ENCODE measurements around the gene DDX56. TPM values are rescaled to one million over a fixed set of nuclear protein-coding genes. Genes with fewer than 3 reads are reported as not detected.
A peak's percentile ranks its signal among the peaks of the same experiment; 100 is the strongest.

The DDX56 gene
- total and polyA plus RNA-seq, 9 of the 15 experiments (the other 6 are each of a cell fraction or from before 2014, with no cell fraction given), result 33.0 to 145 (median 102) TPM

DNA sequence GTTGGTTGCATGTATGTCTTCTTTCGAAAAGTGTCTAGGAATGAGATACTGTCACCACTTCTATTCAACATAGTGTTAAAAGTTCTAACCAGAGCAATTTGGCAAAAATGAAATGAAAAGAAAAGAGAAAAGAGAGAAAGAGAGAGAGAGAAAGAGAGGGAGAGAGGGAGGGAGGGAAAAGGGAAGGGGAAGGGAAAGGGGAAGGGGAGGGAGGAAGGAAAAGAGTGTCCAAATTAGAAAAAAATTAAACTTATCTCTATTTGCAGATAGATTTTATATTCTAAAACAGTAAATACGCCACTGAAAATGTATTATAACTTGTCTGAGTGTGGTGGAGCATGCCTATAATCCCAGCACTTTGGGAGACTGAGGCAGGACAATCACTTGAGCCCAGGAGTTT is 16.2 kb downstream of the DDX56 start (continued):
- no peak for TF ChIP-seq NONO (IDR thresholded peaks at IDR 0.05; ENCODE audit: low read depth in 2 of 2, low read length in 1 of 2)
- TF ChIP-seq PURB (CRISPR knock-in tag; IDR thresholded peaks at IDR 0.05; ENCODE audit: low read depth), result no peak
- no peak for TF ChIP-seq SLC30A9 (CRISPR knock-in tag; IDR thresholded peaks at IDR 0.05)
- TF ChIP-seq TCF7L2 (IDR thresholded peaks at IDR 0.05; ENCODE audit: low read depth, low read length), result no peak
- no peak for TF ChIP-seq POLR2A (conservative IDR thresholded peaks at IDR 0.05)
- no peak for TF ChIP-seq ZNF282 (CRISPR knock-in tag; IDR thresholded peaks at IDR 0.05)
- no peak for TF ChIP-seq SRSF3 (IDR thresholded peaks at IDR 0.05; ENCODE audit: insufficient read depth, low read length)
- no peak for TF ChIP-seq DNMT1 (IDR thresholded peaks at IDR 0.05)
- TF ChIP-seq RFX1 (IDR thresholded peaks at IDR 0.05), result no peak
- TF ChIP-seq, protein P1, sequence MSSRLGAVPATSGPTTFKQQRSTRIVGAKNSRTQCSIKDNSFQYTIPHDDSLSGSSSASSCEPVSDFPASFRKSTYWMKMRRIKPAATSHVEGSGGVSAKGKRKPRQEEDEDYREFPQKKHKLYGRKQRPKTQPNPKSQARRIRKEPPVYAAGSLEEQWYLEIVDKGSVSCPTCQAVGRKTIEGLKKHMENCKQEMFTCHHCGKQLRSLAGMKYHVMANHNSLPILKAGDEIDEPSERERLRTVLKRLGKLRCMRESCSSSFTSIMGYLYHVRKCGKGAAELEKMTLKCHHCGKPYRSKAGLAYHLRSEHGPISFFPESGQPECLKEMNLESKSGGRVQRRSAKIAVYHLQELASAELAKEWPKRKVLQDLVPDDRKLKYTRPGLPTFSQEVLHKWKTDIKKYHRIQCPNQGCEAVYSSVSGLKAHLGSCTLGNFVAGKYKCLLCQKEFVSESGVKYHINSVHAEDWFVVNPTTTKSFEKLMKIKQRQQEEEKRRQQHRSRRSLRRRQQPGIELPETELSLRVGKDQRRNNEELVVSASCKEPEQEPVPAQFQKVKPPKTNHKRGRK (tag; IDR thresholded peaks at IDR 0.05), result peak; percentile 85
- TF ChIP-seq GTF2F1 (IDR thresholded peaks at IDR 0.05; ENCODE audit: low read depth, low read length), result no peak
- no peak for TF ChIP-seq GATA2 (CRISPR knock-in tag; IDR thresholded peaks at IDR 0.05)
- TF ChIP-seq, protein P2, sequence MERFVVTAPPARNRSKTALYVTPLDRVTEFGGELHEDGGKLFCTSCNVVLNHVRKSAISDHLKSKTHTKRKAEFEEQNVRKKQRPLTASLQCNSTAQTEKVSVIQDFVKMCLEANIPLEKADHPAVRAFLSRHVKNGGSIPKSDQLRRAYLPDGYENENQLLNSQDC (CRISPR knock-in tag; IDR thresholded peaks at IDR 0.05), result no peak
- TF ChIP-seq ZNF133 (CRISPR knock-in tag; IDR thresholded peaks at IDR 0.05), result no peak
- no peak for TF ChIP-seq NFXL1 (CRISPR knock-in tag; IDR thresholded peaks at IDR 0.05)
- no peak for TF ChIP-seq NCOA6 (IDR thresholded peaks at IDR 0.05)
- TF ChIP-seq SOX6 (IDR thresholded peaks at IDR 0.05), result no peak
- TF ChIP-seq GABPA (tag; conservative IDR thresholded peaks at IDR 0.05; ENCODE audit: low read depth), result no peak
